Measurements from ENCODE around the gene RPL27.
"Not testable (repeated sequence)": the region's sequence is repeated elsewhere in the genome, so short reads cannot be mapped to it uniquely, and the experiment has no call there.

The RPL27 gene

DNA sequence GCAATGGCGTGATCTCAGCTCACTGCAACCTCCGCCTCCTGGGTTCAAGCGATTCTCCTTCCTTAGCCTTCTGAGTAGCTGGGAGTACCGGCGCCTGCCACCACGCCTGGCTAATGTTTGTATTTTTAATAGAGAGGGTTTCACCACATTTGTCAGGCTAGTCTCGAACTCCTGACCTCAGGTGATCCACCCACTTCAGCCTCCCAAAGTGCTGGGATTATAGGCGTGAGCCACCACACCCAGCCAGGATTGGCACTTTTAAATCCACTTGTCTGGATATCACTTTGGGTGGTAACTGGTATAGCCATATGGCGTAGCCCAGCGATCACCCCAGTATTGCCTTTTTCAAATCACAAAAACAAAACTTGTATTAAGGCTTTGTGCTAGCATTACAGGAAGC lies 4.3 kb upstream of the RPL27 start:
- not testable (repeated sequence) for DNase-seq (ENCODE audit: low read depth, low spot score); H3K27me3 ChIP-seq (ENCODE audit: control insufficient read depth, insufficient read depth, low read length); H3K27ac ChIP-seq (ENCODE audit: low read length); H3K4me1 ChIP-seq (ENCODE audit: control insufficient read depth, insufficient read depth, low read length); H3K4me3 ChIP-seq (ENCODE audit: low read length); H3K9me3 ChIP-seq (ENCODE audit: control insufficient read depth, insufficient read depth, low read length)
- WGBS (ENCODE audit: insufficient coverage, insufficient read length) = no CpG with 5 or more reads among the region's 10 CpGs
- H3K36me3 ChIP-seq (ENCODE audit: control insufficient read depth, insufficient read depth, low read length) = peaks cover 26% of the 10 kb centered on the region

DNA sequence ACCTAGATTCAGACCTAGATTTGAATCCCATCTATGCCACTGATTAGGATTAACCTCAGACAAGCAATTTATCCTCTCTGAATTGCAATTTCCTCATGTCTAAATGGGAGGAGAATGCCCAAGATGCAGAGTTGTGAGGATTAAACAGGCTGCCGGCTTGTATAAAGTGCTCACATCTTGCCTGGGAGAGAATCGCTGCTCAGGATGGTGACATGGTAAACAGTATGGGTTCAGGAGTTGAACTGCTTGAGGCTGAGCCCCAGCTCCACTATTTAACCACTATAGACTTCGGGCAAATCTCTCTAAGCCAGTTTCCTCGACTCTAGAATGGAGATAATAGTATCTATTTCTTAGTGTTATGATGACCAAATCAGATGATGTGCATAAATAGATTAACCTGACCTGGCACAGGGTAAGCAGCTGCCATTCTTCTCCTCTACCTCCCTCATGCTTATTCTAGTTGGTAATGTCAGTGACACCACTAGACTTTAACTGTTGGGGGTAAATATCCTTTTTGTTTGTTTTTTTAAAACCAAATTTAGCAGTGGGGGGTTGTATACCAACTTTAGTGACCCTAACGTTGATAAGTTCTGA lies 732 bp upstream of the RPL27 start:
- no peaks in the 10 kb centered on the region for H3K9me3 ChIP-seq (ENCODE audit: control insufficient read depth, insufficient read depth, low read length)
- H3K27me3 ChIP-seq (ENCODE audit: control insufficient read depth, insufficient read depth, low read length) = no peaks in the 10 kb centered on the region
- WGBS (ENCODE audit: insufficient coverage, insufficient read length) = no CpG with 5 or more reads among the region's 5 CpGs
- 0 out of 2 replicates have a peak, but pooled peaks cover 1% of the 10 kb centered on the region for H3K4me1 ChIP-seq (ENCODE audit: control insufficient read depth, insufficient read depth, low read length)
- peaks cover 22% of the 10 kb centered on the region for H3K36me3 ChIP-seq (ENCODE audit: control insufficient read depth, insufficient read depth, low read length)
- DNase-seq (ENCODE audit: low read depth, low spot score) = no peak
- H3K27ac ChIP-seq (ENCODE audit: low read length) = no peak overlapping the region
- H3K4me3 ChIP-seq (ENCODE audit: low read length) = peak overlapping the region; percentile 11; the same call in 1 of the 2 replicates

DNA sequence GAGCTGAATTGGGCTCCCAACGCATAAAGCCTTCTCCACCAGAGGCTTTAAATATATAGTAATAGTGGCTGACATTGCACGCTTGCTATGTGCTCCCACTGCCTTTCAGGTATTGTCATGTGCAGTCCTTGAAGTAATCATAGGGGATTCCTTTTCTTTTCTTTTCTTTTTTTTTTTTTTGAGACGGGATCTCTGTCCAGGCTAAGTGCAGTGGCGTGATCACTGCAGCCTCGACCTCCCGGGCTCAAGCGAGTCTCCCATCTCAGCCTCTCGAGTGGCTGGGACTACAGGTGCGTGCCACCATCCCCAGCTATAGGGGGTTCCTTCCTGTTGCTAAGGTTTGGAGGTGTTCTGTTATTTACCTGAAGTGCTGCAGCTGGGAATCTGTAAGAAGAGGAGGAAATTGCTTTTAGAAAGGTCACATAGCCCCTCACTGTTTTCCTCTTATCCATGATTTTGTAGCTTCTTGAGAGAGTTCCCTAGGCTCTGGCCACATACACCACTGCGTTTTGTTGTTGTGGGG lies 845 bp downstream of the RPL27 start:
- WGBS (ENCODE audit: insufficient coverage, insufficient read length) = no CpG with 5 or more reads among the region's 10 CpGs
- peaks cover 30% of the 10 kb centered on the region for H3K36me3 ChIP-seq (ENCODE audit: control insufficient read depth, insufficient read depth, low read length)

DNA sequence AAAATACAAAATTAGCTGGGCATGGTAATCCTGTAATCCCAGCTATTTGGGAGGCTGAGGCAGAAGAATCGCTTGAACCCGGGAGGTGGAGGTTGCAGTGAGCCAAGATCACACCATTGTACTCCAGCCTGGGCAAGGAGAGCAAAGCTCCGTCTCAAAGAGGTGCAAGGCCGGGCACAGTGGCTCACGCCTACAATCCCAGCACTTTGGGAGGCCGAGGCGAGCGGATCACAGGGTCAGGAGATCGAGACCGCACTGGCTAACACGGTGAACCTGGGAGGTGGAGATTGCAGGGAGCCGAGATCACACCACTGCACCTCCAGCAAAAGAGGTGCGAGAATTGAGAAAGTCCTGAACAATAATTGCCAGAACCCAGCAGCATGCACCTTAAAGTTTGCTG lies 2.7 kb downstream of the RPL27 start:
- not testable (repeated sequence) for H3K27ac ChIP-seq (ENCODE audit: low read length); H3K27me3 ChIP-seq (ENCODE audit: control insufficient read depth, insufficient read depth, low read length); H3K4me3 ChIP-seq (ENCODE audit: low read length); H3K4me1 ChIP-seq (ENCODE audit: control insufficient read depth, insufficient read depth, low read length); DNase-seq (ENCODE audit: low read depth, low spot score); H3K9me3 ChIP-seq (ENCODE audit: control insufficient read depth, insufficient read depth, low read length)
- WGBS (ENCODE audit: insufficient coverage, insufficient read length) = no CpG with 5 or more reads among the region's 13 CpGs
- H3K36me3 ChIP-seq (ENCODE audit: control insufficient read depth, insufficient read depth, low read length) = peaks cover 30% of the 10 kb centered on the region

More for the DNA sequence above, 845 bp downstream of the RPL27 start:
- Histone ChIP-seq H3K27ac (ENCODE audit: low read length) (no peak overlapping the region), H3K4me3 (ENCODE audit: low read length) (peak overlapping the region; percentile 95), H3K4me1 (ENCODE audit: control insufficient read depth, insufficient read depth, low read length) (0 out of 2 replicates have a peak, but pooled peaks cover 1% of the 10 kb centered on the region), H3K9me3 (ENCODE audit: control insufficient read depth, insufficient read depth, low read length) (no peaks in the 10 kb centered on the region), H3K27me3 (ENCODE audit: control insufficient read depth, insufficient read depth, low read length) (no peaks in the 10 kb centered on the region)
- no peak for DNase-seq (ENCODE audit: low read depth, low spot score)

DNA sequence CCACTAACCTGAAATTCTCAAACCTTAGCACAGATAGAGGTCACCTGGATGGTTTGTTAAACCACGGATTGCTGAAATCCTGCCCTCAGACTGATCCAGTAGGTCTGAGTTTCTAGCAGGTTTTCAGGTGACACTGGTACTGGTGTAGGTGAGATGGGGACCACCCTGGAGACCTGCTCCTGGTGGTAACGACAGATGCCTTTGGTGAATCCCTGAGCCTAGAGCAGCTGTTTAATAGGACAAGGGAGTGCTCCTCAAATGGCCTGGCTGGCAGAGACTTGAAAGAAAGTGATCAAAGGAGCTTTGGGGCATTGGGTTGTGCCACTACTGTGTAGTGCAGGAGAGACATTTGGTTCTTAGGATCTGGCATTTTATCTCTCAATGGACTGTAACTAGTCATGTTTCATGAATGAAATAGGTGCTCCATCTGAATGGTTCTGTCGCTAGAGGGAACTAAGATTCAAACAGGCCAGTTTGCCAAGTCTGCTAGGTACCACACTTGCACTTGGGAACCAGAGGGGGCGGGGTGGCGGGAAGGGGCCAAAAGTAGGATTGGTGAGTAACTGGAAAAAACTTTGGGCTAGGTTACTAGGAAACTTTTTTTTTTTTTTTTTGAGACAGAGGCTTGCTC lies 5.4 kb downstream of the RPL27 start:
- H3K27me3 ChIP-seq (ENCODE audit: control insufficient read depth, insufficient read depth, low read length) = no peaks in the 10 kb centered on the region
- no CpG with 5 or more reads among the region's 5 CpGs for WGBS (ENCODE audit: insufficient coverage, insufficient read length)
- DNase-seq (ENCODE audit: low read depth, low spot score) = no peak
- no peak overlapping the region for H3K4me3 ChIP-seq (ENCODE audit: low read length)
- no peaks in the 10 kb centered on the region for H3K9me3 ChIP-seq (ENCODE audit: control insufficient read depth, insufficient read depth, low read length)
- 0 out of 2 replicates have a peak, but pooled peaks cover 3% of the 10 kb centered on the region for H3K4me1 ChIP-seq (ENCODE audit: control insufficient read depth, insufficient read depth, low read length)
- peaks cover 30% of the 10 kb centered on the region for H3K36me3 ChIP-seq (ENCODE audit: control insufficient read depth, insufficient read depth, low read length)
- H3K27ac ChIP-seq (ENCODE audit: low read length) = no peak overlapping the region

DNA sequence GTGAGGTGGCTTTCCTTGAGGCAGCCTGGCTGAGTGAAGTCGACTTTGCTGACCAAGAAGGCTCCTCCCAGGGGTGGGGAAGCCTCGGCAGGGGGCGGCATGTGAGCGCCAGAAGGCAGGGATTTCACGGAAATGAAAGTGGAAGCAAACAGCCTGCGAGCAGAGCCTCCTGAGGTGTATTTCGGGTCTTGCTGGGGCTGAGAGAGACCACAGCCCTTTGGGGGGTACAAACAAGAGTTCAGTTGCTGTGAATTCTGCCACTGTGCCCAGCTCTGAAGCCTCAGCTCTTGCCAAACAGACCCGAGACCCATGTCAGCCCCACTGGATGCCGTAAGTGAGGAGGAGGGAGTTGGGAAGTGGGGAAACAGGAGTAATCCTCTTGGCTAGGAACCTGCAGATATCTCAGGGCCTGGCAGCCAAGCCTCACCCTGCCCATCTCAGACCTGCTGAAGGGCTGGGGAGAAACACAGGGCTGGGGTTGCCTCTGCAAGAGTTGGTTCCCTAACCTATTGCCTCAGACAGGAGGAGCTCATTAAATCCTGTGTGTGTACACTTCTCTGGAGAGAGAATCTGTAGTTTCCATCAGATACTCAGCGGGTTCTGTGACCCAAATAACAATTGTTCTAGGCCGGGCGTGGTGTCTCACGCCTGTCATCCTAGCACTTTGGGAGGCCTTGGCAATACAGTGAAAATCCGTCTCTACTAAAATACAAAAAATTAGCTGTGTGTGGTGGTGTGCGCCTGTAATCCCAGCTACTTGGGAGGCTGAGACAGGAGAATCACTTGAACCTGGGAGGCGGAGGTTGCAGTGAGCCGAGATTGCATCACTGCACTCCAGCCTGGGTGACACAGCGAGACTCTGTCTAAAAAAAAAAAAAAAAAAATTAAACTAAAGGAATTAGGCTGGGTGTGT lies 8.7 kb downstream of the RPL27 start, which contains the start of gene IFI35:
TSS of gene IFI35 (plus strand) at position 146 of the 913 bp plus-strand sequence. CDS start at position 310, 164 bp downstream.
- 0 out of 2 replicates have a peak, but pooled peaks cover 1% of the 10 kb centered on the region for H3K4me1 ChIP-seq (ENCODE audit: control insufficient read depth, insufficient read depth, low read length)
- no peak within 1 kb of the TSS for H3K27ac ChIP-seq (ENCODE audit: low read length)
- no peaks in the 10 kb centered on the region for H3K27me3 ChIP-seq (ENCODE audit: control insufficient read depth, insufficient read depth, low read length)
- H3K4me3 ChIP-seq (ENCODE audit: low read length) = peak within 1 kb of the TSS; percentile 4; the same call in 1 of the 2 replicates
- whole genome bisulfite sequencing (ENCODE audit: insufficient coverage, insufficient read length) = no CpG with 5 or more reads among the region's 18 CpGs
- H3K9me3 ChIP-seq (ENCODE audit: control insufficient read depth, insufficient read depth, low read length) = no peaks in the 10 kb centered on the region
- DNase-seq (ENCODE audit: low read depth, low spot score) = no peak
- H3K36me3 ChIP-seq (ENCODE audit: control insufficient read depth, insufficient read depth, low read length) = peaks cover 14% of the 10 kb centered on the region; the same call in 1 of the 2 replicates

DNA sequence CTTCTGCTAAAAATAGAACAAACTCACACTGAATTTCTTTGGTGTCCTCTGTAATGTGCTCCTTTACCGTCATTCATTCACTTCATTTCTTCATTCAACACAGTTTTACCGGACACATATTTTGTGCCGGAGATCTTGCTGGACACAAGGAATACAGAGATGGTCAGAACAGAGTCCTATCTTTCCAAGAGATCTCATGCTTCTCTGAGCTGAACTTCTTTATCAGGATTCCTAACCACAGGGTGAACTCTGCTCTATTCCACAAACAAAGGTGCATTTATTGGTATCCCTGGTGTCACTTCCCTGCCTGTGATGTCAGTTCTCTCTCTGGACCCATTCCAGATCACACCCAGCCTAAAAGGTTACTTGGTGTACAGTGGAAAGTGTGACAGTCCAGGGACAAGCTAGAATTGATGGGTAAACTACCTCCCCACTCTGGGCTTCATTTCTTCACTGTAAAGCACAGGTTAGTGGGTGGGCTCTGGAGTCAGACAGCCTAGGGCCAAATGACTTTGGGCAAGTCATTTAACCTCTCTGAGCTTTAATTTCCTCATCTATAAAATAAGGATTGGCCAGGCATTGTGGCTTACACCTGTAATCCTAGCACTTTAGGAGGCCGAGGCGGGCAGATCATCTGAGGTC lies 12.6 kb downstream of the RPL27 start:
- DNase-seq (ENCODE audit: low read depth, low spot score) = no peak
- Histone ChIP-seq H3K4me3 (ENCODE audit: low read length) (no peak overlapping the region), H3K4me1 (ENCODE audit: control insufficient read depth, insufficient read depth, low read length) (peaks cover 6% of the 10 kb centered on the region; the same call in 1 of the 2 replicates), H3K27me3 (ENCODE audit: control insufficient read depth, insufficient read depth, low read length) (no peaks in the 10 kb centered on the region), H3K27ac (ENCODE audit: low read length) (no peak overlapping the region), H3K36me3 (ENCODE audit: control insufficient read depth, insufficient read depth, low read length) (peaks cover 9% of the 10 kb centered on the region; the same call in 1 of the 2 replicates), H3K9me3 (ENCODE audit: control insufficient read depth, insufficient read depth, low read length) (no peaks in the 10 kb centered on the region)
- no CpG with 5 or more reads among the region's 5 CpGs for WGBS (ENCODE audit: insufficient coverage, insufficient read length)

DNA sequence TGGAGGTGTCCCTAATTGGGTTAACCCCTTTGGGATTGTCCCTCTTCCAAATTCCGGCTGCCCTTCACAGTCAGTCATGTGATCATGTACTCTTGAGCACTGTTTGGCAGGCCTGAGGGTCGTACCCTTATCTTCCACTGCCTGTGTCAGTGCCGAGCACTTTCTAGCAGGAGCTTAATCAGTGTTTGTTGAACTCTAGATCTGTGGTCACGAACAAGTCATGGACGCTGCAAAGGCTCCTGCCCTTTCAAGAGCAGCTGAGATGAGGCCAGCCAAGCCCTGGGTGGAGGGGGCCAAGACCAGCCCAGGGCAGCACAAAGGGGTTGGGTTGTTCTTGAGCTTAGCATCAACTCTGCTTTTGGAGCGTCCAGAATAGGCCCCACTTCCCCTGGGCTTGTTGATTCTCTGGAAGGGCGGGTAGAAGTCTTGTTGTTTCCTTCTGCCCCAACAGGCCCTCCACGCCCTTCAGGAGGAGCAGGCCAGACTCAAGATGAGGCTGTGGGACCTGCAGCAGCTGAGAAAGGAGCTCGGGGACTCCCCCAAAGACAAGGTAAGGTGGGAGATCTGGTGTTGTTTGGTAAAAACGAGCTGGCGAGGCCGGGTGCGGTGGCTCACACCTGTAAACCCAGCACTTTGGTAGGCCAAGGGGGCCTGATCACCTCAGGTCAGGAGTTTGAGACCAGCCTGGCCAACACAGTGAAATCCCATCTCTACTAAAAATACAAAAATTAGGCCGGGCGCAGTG lies 13.7 kb downstream of the RPL27 start:
- Histone ChIP-seq H3K4me1 (ENCODE audit: control insufficient read depth, insufficient read depth, low read length) (peaks cover 7% of the 10 kb centered on the region; the same call in 1 of the 2 replicates), H3K27ac (ENCODE audit: low read length) (no peak overlapping the region), H3K9me3 (ENCODE audit: control insufficient read depth, insufficient read depth, low read length) (no peaks in the 10 kb centered on the region), H3K36me3 (ENCODE audit: control insufficient read depth, insufficient read depth, low read length) (peaks cover 16% of the 10 kb centered on the region; the same call in 1 of the 2 replicates), H3K27me3 (ENCODE audit: control insufficient read depth, insufficient read depth, low read length) (no peaks in the 10 kb centered on the region), H3K4me3 (ENCODE audit: low read length) (no peak overlapping the region)
- DNase-seq (ENCODE audit: low read depth, low spot score) = no peak
- WGBS (ENCODE audit: insufficient coverage, insufficient read length) = no CpG with 5 or more reads among the region's 15 CpGs

DNA sequence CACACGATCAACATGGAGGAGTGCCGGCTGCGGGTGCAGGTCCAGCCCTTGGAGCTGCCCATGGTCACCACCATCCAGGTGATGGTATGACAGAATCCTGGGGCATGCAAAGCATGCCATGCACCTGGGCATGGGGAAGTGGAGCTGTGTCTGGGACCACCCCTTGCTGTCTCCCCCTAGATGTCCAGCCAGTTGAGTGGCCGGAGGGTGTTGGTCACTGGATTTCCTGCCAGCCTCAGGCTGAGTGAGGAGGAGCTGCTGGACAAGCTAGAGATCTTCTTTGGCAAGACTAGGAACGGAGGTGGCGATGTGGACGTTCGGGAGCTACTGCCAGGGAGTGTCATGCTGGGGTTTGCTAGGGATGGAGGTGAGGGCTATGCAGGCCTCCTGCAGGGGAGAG lies 15.1 kb downstream of the RPL27 start:
- Histone ChIP-seq H3K27me3 (ENCODE audit: control insufficient read depth, insufficient read depth, low read length) (no peaks in the 10 kb centered on the region), H3K4me3 (ENCODE audit: low read length) (no peak overlapping the region), H3K4me1 (ENCODE audit: control insufficient read depth, insufficient read depth, low read length) (peaks cover 7% of the 10 kb centered on the region; the same call in 1 of the 2 replicates), H3K27ac (ENCODE audit: low read length) (no peak overlapping the region), H3K9me3 (ENCODE audit: control insufficient read depth, insufficient read depth, low read length) (no peaks in the 10 kb centered on the region), H3K36me3 (ENCODE audit: control insufficient read depth, insufficient read depth, low read length) (peaks cover 24% of the 10 kb centered on the region)
- no CpG with 5 or more reads among the region's 8 CpGs for WGBS (ENCODE audit: insufficient coverage, insufficient read length)
- no peak for DNase-seq (ENCODE audit: low read depth, low spot score)
